Activated naive CD8-positive, alpha-beta T cell (primary cell): ENCODE data around the gene NLE1.

Source experiments
- H3K27ac Mint-ChIP-seq: one replicate; pipeline ENCODE4 v1.8.0; 2021; ENCODE audit warnings: mixed read lengths
- H3K27me3 Mint-ChIP-seq: one replicate; pipeline ENCODE4 v1.8.0; 2021; ENCODE audit warnings: mixed read lengths
- H3K36me3 Mint-ChIP-seq: one replicate; pipeline ENCODE4 v1.8.0; 2021; ENCODE audit warnings: mixed read lengths
- H3K4me1 Mint-ChIP-seq: one replicate; pipeline ENCODE4 v1.8.0; 2021; ENCODE audit warnings: low read depth, mixed read lengths
- H3K4me3 Mint-ChIP-seq: one replicate; pipeline ENCODE4 v1.8.0; 2021; ENCODE audit warnings: mild to moderate bottlenecking, mixed read lengths
- H3K9me3 Mint-ChIP-seq: one replicate; pipeline ENCODE4 v1.8.0; 2021; ENCODE audit warnings: low read depth, mixed read lengths

Gene NLE1

DNA sequence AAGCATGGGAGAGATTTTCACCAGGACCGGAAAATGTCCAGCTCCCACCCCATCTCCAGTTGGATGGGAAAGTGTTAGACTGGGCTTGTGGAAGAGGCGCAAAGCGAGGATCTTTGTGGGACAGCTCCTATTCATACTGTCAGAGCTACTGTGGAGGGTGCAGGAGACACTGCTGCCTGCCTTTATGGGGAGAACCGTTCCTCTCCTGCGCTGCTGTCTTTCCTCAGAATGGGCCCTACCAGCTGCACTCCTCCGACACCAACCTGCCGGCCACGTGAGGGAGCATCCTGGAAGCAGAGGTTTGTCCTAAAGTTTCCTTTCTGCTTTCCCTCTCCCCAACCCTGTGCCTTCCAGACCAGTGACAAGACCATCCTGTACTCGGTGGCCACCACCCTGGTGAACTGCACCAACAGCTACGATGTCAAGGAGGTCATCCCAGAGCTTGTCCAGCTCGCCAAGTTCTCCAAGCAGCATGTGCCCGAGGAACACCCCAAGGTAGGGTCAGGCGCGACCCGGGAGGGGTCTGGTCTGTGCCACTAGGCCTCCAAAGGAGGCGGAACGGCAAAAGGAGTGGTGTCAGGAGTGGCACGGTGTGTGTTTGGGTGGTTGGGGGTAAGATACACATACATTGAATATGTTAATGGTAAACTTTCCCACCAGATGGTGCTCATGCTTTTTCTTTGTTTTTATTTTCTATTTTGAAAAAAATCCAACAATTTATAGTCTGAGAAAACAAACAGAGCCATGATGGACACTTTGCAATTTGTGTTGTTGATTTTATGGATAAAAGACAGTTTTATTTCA is 29.1 kb upstream of the NLE1 start:
- H3K4me1 Mint-ChIP-seq: peaks cover 42% of the 10 kb centered on the region
- H3K36me3 Mint-ChIP-seq: no peaks in the 10 kb centered on the region
- H3K27ac Mint-ChIP-seq: peak overlapping the region; percentile 68
- peak overlapping the region; percentile 53 for H3K4me3 Mint-ChIP-seq
- H3K9me3 Mint-ChIP-seq: no peaks in the 10 kb centered on the region
- no peaks in the 10 kb centered on the region for H3K27me3 Mint-ChIP-seq

DNA sequence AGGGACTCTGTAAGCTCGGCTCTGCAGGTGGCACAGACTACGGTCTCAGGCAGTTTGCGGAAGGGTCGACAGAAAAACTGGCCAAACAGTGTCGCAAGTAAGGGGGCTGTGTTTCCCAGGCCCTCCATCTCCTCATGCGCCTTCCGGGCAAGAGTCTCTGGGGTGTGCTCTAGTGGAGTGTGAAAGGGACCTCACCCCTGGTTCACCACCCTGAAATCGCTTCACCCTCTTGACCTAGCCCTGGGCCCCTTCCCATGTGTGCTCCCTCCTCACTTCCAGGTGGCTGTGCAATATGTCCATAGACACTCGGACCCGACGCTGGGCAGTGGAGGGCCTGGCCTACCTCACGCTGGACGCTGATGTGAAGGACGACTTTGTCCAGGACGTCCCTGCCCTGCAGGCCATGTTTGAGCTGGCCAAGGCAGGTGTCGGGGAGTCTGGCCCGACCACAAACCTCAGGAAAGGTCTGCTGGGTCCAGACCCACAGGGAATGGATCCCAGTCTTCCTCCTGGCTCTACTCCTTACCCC is 27.8 kb upstream of the NLE1 start:
- H3K4me3 Mint-ChIP-seq: no peak overlapping the region
- no peaks in the 10 kb centered on the region for H3K27me3 Mint-ChIP-seq
- no peaks in the 10 kb centered on the region for H3K9me3 Mint-ChIP-seq
- no peak overlapping the region for H3K27ac Mint-ChIP-seq
- H3K4me1 Mint-ChIP-seq: peaks cover 38% of the 10 kb centered on the region
- no peaks in the 10 kb centered on the region for H3K36me3 Mint-ChIP-seq

DNA sequence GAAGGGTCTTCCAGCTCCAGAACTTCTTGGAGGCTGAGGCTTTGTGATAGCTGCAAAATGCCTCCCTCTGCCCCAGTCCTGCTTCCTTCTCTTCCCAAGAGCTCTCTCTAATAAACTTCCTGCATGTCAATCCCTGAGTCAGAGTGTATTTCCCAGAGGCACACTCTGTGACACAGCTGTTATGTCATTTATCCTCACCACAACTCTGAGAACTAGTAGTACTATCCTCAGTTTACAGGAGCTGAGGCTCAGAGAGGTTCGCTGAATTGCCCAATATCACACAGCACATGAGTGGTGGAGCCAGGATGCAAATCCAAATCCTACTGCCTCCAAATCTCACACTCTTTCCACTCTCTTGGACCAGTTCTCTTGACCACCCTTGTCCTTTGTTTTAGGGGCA is 25.6 kb upstream of the NLE1 start:
- no peak overlapping the region for H3K27ac Mint-ChIP-seq
- H3K36me3 Mint-ChIP-seq: no peaks in the 10 kb centered on the region
- H3K9me3 Mint-ChIP-seq: no peaks in the 10 kb centered on the region
- H3K27me3 Mint-ChIP-seq: no peaks in the 10 kb centered on the region
- no peak overlapping the region for H3K4me3 Mint-ChIP-seq
- H3K4me1 Mint-ChIP-seq: peaks cover 36% of the 10 kb centered on the region

DNA sequence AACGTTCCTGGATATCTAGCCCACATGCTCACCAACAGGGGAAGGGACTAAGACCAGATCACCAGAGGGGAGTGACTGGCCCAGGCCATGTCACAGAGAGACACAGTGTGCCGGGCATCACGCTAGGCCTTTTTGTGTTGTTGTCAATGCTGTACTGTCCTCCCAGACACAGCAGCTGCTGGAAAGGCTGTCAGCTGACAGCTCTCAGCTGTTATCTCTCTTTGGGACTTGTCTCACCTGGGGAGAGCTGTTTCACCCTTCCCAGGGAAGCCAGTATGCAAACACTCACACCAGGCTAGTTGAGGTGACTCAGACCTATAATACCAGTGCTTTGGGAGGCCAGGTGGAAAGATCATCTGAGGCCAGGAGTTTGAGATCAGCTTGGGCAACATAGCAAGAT is 24.9 kb upstream of the NLE1 start:
- Mint-ChIP-seq H3K4me1 (peaks cover 34% of the 10 kb centered on the region), H3K27ac (peak overlapping the region; percentile 4), H3K27me3 (no peaks in the 10 kb centered on the region), H3K9me3 (no peaks in the 10 kb centered on the region), H3K4me3 (no peak overlapping the region), H3K36me3 (no peaks in the 10 kb centered on the region)

DNA sequence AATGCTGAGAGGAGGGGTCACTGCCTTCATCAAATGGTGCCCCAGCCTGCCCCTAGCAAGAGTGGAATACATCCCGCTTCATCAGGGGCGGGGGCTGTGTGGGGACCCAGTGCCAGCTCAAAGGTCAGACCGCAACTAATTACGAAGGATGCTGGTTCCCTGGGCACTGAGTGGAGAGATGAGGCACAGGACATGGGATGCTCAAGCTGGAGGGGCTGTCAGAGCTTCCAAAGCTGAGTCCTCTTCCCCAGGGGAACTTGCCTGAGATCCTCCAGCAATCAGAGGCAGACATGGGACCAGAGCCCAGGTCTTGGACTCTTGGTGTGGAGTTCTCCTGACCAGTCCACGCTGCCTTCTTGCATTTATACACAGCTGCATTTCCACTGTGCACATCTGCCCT is 24.4 kb upstream of the NLE1 start:
- no peak overlapping the region for H3K4me3 Mint-ChIP-seq
- no peaks in the 10 kb centered on the region for H3K27me3 Mint-ChIP-seq

DNA sequence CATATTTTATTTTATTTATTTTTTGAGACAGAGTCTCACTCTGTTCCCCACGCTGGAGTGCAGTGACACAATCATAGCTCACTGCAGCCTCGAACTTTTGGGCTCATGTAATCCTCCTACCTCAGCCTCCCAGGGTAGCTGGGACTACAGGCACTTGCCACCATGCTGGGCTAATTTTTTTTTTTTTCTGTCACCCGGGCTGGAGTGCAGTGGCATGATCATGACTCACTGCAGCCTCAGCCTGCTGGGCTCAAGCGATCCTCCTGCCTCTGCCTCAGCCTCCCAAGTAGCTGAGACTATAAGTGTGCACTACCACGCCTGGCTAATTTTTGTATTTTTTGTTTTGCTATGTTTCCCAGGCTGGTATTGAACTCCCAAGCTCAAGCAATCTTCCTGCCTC is 22.6 kb upstream of the NLE1 start:
- Mint-ChIP-seq H3K4me1 (peaks cover 50% of the 10 kb centered on the region), H3K27ac (no peak overlapping the region), H3K27me3 (no peaks in the 10 kb centered on the region), H3K4me3 (no peak overlapping the region), H3K36me3 (no peaks in the 10 kb centered on the region), H3K9me3 (no peaks in the 10 kb centered on the region)

More for the DNA sequence above, 24.4 kb upstream of the NLE1 start:
- peaks cover 35% of the 10 kb centered on the region for H3K4me1 Mint-ChIP-seq
- no peak overlapping the region for H3K27ac Mint-ChIP-seq
- H3K36me3 Mint-ChIP-seq: no peaks in the 10 kb centered on the region
- H3K9me3 Mint-ChIP-seq: no peaks in the 10 kb centered on the region

DNA sequence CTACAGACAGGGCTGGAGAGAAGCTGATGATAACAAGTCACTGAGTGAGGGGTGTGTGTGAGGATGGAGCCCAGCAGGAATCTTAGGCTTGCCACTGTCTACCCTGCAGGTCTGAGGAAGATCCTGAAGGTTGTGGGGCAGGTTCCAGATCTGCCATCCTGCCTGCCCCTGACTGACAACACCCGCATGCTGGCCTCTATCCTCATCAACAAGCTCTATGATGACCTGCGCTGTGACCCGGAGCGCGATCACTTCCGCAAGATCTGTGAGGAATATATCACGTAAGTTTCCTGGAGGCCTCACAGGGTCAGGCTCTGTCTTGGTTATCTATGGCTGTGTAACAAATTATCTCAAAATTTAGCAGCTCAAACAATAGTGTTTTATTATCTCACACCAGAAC is 21.8 kb upstream of the NLE1 start:
- Mint-ChIP-seq H3K36me3 (no peaks in the 10 kb centered on the region), H3K27ac (no peak overlapping the region), H3K4me1 (peaks cover 59% of the 10 kb centered on the region), H3K4me3 (no peak overlapping the region), H3K9me3 (no peaks in the 10 kb centered on the region), H3K27me3 (no peaks in the 10 kb centered on the region)

DNA sequence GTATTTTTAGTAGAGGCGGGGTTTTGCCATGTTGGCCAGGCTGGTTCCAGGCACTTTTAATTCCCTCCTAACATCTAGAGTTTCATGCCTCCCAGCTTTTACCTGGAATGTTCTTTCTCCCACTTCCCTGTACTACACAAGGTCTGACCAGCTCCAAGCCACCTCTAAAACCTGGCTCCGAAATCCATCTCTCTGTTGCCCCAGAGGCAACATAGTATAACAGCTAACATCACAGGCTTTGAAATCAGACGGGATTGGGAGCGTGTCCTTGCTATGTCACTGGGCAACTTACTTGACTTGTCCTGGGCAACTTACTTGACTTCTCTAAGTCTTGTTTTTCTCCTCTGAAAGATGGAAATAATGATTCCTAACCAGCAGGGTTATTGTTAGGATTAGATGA is 20.7 kb upstream of the NLE1 start:
- Mint-ChIP-seq H3K27me3 (no peaks in the 10 kb centered on the region), H3K4me1 (peaks cover 64% of the 10 kb centered on the region), H3K9me3 (no peaks in the 10 kb centered on the region), H3K36me3 (no peaks in the 10 kb centered on the region), H3K27ac (no peak overlapping the region), H3K4me3 (no peak overlapping the region)

DNA sequence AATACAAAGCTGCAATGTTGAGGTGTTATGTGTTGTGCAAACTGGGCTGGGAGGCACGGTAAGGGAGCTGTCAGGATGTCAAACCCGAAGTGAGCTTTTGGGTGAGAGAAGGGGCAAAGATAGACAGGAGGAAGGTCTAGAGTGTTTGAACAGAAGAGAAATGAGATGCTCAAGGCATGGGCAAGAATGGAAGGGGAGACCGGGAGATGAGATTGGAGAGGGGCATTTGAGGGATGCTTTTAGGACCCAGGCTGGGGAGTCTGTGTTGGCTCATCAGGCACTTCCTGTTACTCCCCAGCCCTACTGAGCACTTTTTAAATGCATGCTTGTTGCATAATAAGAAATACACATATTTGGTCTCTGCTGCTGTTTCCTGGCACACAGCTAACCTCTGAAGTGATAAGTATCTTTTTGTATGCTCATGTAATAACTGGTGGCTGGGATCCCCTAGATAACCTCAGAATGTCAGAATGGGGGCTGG is 19.2 kb upstream of the NLE1 start:
- H3K27me3 Mint-ChIP-seq: no peaks in the 10 kb centered on the region
- H3K27ac Mint-ChIP-seq: peak overlapping the region; percentile 77
- peak overlapping the region; percentile 74 for H3K4me3 Mint-ChIP-seq
- H3K9me3 Mint-ChIP-seq: no peaks in the 10 kb centered on the region
- peaks cover 60% of the 10 kb centered on the region for H3K4me1 Mint-ChIP-seq
- H3K36me3 Mint-ChIP-seq: no peaks in the 10 kb centered on the region

DNA sequence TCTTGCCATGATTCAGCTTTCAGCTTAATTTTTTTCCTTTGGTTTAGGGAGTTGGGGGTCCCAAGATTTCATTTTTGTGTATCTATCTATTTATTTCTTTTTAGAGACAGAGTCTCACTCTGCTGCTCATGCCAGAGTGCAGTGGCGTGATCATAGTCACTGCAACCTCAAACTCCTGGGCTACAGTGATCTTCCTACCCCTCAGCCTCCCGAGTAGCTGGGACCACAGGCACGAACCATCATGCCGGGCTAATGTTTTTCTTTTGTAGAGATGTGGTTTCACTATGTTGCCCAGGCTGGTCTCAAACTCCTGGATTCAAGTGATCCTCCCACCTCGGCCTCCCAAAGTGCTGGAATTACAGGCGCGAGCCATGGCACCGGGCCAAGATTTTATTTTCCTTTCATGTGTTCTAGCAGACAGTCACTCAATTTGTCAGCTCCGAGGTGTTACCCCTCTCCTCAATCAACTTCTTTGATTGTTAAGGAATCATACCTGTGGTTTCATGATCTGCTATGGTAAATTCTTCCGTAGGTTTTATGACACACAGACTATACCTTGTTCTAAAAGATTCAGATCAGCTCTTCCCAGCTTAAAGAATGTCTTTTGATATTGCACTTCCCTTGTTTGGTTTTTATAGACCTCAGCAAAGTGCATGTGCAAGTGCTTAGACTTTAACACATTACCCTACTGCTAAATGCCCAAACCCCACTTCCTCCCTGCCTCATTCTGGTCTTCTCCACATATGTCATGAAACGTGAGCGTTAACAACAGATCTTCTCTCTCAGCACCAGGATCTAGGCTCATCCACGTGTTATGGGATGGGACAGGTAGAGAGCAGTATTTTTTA is 18.5 kb upstream of the NLE1 start:
- H3K27me3 Mint-ChIP-seq: no peaks in the 10 kb centered on the region
- peak overlapping the region; percentile 77 for H3K27ac Mint-ChIP-seq
- peak overlapping the region; percentile 74 for H3K4me3 Mint-ChIP-seq
- H3K4me1 Mint-ChIP-seq: peaks cover 58% of the 10 kb centered on the region
- H3K9me3 Mint-ChIP-seq: no peaks in the 10 kb centered on the region
- H3K36me3 Mint-ChIP-seq: no peaks in the 10 kb centered on the region

DNA sequence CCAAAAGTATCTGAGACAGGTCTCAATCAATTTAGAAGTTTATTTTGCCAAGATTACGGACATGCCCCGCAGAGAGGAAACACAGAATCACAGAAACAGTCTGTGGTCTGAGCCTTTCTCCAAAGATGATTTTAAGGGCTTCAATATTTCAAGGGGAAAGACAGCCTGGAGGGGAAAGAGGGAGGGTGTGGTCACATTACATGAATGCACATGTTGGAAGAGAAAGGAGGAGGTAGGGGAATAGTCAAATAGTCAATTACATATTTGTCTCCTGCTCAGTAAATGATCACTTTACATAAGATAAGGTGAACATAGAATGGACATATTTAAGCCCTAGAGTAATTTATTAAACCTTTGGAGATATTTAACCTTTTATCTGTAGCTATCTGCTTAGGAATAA is 17.8 kb upstream of the NLE1 start:
- Mint-ChIP-seq H3K9me3 (no peaks in the 10 kb centered on the region), H3K4me1 (peaks cover 52% of the 10 kb centered on the region), H3K36me3 (no peaks in the 10 kb centered on the region), H3K27ac (peak overlapping the region; percentile 77), H3K27me3 (no peaks in the 10 kb centered on the region), H3K4me3 (peak overlapping the region; percentile 74)

DNA sequence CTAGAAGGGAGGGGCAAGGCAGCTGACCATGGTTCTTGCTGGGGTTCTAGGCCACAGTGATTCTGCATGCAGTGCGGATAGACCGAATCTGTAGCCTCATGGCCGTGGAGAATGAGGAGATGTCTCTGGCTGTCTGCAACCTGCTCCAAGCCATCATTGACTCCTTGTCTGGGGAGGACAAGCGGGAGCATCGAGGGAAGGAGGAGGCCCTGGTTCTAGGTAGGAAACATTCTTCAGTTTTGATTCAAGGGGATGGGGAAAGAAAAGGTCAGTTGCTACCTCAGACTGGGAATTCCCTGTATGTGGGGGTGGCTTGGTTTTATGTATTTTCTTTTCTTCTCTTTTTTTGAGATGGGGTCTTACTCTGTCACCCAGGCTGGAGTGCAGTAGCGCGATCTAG is 13.1 kb upstream of the NLE1 start:
- Mint-ChIP-seq H3K9me3 (no peaks in the 10 kb centered on the region), H3K4me1 (peaks cover 19% of the 10 kb centered on the region), H3K27me3 (no peaks in the 10 kb centered on the region)

DNA sequence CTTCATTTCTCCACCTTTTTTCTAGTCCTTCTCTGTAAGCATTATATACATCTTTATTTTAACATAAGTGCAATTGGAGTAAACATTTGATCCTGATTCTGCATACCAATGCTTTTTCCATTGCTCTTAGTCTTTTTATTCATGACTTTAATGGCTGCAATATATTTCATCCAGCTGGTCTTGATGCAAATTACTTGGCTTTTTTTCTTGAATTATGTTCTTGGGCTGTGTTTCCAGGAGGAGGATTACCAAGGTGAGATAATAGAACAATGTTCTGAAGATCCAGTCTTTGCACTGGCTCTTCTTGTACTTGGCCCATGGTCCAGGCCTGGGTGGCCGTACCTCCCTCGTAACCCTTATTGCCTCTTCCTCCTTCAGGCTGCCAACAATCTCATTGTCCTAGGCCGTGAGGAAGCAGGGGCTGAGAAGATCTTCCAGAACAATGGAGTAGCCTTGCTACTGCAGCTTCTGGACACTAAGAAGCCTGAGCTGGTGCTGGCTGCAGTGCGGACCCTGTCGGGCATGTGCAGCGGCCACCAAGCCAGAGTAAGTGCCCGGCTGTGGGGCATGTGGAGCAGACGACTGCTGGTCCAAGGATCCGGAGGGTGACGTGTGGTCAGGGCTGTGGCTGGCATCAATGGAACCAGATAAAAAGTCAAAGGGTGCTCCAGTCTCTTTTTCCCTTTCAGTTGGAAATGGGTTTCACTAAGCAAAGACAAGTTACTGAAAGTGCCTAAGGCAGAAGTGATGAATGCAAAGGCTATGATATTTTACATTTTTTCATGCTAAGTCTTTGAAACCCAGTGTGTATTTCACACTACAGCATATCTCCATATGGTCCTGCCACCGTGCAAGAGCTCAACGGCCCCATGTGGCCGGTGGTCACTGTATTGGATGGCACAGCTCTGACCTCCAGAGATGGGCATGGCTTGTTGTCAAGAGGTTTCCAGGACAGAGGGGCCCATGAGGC is 12.4 kb upstream of the NLE1 start:
- H3K4me3 Mint-ChIP-seq: no peak overlapping the region
- no peaks in the 10 kb centered on the region for H3K36me3 Mint-ChIP-seq

More for the DNA sequence above, 13.1 kb upstream of the NLE1 start:
- H3K27ac Mint-ChIP-seq: no peak overlapping the region
- no peak overlapping the region for H3K4me3 Mint-ChIP-seq
- no peaks in the 10 kb centered on the region for H3K36me3 Mint-ChIP-seq

DNA sequence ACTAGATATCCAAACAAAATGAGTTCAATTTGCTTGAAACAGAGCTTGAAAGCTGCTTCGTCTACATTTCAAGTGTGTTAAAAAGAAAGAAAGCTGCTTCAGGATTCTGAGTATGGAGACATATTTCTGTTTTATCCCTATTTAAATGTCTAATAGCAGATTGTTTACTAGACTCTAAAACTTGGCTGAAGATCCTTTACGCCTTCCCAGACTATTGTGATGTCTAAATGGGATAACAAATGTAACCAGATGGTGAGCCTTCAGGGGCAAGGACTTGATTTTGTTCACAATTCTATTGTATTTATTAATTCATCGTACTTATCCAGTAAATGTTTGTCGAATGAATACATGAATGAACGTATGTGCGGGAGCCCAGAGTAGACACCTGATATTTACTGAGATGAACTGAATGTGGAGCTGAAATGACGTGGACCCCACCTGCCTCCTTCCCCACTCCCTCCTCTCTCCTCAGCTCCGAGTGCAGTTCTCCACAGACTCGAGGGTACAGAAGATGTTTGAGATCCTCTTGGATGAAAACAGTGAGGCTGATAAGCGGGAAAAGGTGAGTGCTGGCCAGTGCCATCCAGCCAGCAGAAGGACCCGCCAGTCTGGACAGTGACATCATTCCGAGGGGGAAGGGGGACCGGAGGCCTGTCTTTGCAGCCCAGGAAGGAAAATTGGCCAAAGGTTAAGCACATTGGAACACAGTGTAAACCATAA is 10.5 kb upstream of the NLE1 start:
- H3K9me3 Mint-ChIP-seq: no peaks in the 10 kb centered on the region
- H3K36me3 Mint-ChIP-seq: no peaks in the 10 kb centered on the region
- no peak overlapping the region for H3K27ac Mint-ChIP-seq
- no peak overlapping the region for H3K4me3 Mint-ChIP-seq
- H3K27me3 Mint-ChIP-seq: no peaks in the 10 kb centered on the region
- no peaks in the 10 kb centered on the region for H3K4me1 Mint-ChIP-seq

More for the DNA sequence above, 12.4 kb upstream of the NLE1 start:
- Mint-ChIP-seq H3K27me3 (no peaks in the 10 kb centered on the region), H3K27ac (no peak overlapping the region), H3K4me1 (peaks cover 11% of the 10 kb centered on the region), H3K9me3 (no peaks in the 10 kb centered on the region)
